ENCODE results near the gene CFAP251. TPM values are rescaled to one million over a fixed set of nuclear protein-coding genes. Genes with fewer than 3 reads are reported as not detected.

The CFAP251 gene
- total and polyA plus RNA-seq, 2 of the 13 experiments (the other 11 are each of a cell fraction or from before 2014, with no cell fraction given) = 0.30 to 0.42 TPM

DNA sequence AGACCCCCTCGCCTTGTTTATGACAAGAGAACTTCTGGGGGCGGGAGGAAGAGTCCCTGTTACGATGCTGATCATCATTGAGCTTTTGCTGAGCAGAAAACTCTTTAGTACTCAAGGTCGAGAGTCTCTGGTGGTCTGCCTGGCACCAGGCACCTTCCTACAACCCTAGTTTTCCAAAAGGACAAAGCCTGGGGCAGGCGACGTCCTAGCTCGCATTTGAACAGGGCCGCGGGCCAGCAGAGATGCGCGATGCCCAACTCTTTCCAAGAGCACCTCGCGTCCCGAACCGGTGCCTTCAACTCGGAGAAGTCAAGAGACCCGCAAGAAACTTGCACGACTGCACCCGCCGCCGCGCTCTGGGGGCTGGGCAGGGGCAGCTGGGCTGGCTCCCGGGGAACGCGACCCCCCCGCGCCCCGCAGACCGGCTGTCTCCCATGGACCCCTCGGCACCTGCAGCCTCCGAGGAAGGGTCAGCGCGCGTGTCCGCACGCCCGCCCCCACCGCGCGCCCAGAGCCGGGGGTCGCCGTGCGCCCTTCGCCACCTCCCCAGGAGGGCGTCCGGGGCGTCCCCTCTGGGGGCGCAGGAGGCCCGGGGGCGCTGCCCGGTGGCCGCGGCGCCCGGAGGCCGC lies 102.9 kb downstream of the CFAP251 start (continued):
- TF ChIP-seq ELF4 (CRISPR knock-in tag; IDR thresholded peaks at IDR 0.05; ENCODE audit: borderline replicate concordance) (no peak), ZFX (CRISPR knock-in tag; IDR thresholded peaks at IDR 0.05; ENCODE audit: low read depth) (peak; percentile 30; the same call in 1 of the 2 replicates), ZFP36 (IDR thresholded peaks at IDR 0.05; ENCODE audit: borderline replicate concordance, low read depth, low read length, partially characterized antibody) (no peak), KAT8 (CRISPR knock-in tag; IDR thresholded peaks at IDR 0.05) (no peak), KMT2A (CRISPR knock-in tag; IDR thresholded peaks at IDR 0.05) (peak; percentile 18; the same call in 1 of the 2 replicates), TBX2 (CRISPR knock-in tag; IDR thresholded peaks at IDR 0.05; ENCODE audit: borderline replicate concordance) (peak; percentile 25; the same call in 1 of the 2 replicates), ZNF713 (CRISPR knock-in tag; IDR thresholded peaks at IDR 0.05) (0 out of 2 replicates have a peak, but pooled peaks have one; percentile 37), HES4 (CRISPR knock-in tag; IDR thresholded peaks at IDR 0.05; ENCODE audit: borderline replicate concordance) (0 out of 2 replicates have a peak, but pooled peaks have one; percentile 39), ZNF33B (CRISPR knock-in tag; IDR thresholded peaks at IDR 0.05) (0 out of 2 replicates have a peak, but pooled peaks have one; percentile 25)
- TF ChIP-seq, protein P1, sequence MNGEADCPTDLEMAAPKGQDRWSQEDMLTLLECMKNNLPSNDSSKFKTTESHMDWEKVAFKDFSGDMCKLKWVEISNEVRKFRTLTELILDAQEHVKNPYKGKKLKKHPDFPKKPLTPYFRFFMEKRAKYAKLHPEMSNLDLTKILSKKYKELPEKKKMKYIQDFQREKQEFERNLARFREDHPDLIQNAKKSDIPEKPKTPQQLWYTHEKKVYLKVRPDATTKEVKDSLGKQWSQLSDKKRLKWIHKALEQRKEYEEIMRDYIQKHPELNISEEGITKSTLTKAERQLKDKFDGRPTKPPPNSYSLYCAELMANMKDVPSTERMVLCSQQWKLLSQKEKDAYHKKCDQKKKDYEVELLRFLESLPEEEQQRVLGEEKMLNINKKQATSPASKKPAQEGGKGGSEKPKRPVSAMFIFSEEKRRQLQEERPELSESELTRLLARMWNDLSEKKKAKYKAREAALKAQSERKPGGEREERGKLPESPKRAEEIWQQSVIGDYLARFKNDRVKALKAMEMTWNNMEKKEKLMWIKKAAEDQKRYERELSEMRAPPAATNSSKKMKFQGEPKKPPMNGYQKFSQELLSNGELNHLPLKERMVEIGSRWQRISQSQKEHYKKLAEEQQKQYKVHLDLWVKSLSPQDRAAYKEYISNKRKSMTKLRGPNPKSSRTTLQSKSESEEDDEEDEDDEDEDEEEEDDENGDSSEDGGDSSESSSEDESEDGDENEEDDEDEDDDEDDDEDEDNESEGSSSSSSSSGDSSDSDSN (CRISPR knock-in tag; IDR thresholded peaks at IDR 0.05) = peak; percentile 27; the same call in 1 of the 2 replicates
- TF ChIP-seq, protein P2, sequence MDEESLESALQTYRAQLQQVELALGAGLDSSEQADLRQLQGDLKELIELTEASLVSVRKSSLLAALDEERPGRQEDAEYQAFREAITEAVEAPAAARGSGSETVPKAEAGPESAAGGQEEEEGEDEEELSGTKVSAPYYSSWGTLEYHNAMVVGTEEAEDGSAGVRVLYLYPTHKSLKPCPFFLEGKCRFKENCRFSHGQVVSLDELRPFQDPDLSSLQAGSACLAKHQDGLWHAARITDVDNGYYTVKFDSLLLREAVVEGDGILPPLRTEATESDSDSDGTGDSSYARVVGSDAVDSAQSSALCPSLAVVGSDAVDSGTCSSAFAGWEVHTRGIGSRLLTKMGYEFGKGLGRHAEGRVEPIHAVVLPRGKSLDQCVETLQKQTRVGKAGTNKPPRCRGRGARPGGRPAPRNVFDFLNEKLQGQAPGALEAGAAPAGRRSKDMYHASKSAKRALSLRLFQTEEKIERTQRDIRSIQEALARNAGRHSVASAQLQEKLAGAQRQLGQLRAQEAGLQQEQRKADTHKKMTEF (CRISPR knock-in tag; IDR thresholded peaks at IDR 0.05) = peak; percentile 16; the same call in 1 of the 2 replicates
- TF ChIP-seq, protein P3, sequence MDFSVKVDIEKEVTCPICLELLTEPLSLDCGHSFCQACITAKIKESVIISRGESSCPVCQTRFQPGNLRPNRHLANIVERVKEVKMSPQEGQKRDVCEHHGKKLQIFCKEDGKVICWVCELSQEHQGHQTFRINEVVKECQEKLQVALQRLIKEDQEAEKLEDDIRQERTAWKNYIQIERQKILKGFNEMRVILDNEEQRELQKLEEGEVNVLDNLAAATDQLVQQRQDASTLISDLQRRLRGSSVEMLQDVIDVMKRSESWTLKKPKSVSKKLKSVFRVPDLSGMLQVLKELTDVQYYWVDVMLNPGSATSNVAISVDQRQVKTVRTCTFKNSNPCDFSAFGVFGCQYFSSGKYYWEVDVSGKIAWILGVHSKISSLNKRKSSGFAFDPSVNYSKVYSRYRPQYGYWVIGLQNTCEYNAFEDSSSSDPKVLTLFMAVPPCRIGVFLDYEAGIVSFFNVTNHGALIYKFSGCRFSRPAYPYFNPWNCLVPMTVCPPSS (IDR thresholded peaks at IDR 0.05) = no peak
- TF ChIP-seq, protein P4, sequence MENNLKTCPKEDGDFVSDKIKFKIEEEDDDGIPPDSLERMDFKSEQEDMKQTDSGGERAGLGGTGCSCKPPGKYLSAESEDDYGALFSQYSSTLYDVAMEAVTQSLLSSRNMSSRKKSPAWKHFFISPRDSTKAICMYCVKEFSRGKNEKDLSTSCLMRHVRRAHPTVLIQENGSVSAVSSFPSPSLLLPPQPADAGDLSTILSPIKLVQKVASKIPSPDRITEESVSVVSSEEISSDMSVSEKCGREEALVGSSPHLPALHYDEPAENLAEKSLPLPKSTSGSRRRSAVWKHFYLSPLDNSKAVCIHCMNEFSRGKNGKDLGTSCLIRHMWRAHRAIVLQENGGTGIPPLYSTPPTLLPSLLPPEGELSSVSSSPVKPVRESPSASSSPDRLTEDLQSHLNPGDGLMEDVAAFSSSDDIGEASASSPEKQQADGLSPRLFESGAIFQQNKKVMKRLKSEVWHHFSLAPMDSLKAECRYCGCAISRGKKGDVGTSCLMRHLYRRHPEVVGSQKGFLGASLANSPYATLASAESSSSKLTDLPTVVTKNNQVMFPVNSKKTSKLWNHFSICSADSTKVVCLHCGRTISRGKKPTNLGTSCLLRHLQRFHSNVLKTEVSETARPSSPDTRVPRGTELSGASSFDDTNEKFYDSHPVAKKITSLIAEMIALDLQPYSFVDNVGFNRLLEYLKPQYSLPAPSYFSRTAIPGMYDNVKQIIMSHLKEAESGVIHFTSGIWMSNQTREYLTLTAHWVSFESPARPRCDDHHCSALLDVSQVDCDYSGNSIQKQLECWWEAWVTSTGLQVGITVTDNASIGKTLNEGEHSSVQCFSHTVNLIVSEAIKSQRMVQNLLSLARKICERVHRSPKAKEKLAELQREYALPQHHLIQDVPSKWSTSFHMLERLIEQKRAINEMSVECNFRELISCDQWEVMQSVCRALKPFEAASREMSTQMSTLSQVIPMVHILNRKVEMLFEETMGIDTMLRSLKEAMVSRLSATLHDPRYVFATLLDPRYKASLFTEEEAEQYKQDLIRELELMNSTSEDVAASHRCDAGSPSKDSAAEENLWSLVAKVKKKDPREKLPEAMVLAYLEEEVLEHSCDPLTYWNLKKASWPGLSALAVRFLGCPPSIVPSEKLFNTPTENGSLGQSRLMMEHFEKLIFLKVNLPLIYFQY (CRISPR knock-in tag; IDR thresholded peaks at IDR 0.05; ENCODE audit: borderline replicate concordance) = no peak
- TF ChIP-seq, protein P5, sequence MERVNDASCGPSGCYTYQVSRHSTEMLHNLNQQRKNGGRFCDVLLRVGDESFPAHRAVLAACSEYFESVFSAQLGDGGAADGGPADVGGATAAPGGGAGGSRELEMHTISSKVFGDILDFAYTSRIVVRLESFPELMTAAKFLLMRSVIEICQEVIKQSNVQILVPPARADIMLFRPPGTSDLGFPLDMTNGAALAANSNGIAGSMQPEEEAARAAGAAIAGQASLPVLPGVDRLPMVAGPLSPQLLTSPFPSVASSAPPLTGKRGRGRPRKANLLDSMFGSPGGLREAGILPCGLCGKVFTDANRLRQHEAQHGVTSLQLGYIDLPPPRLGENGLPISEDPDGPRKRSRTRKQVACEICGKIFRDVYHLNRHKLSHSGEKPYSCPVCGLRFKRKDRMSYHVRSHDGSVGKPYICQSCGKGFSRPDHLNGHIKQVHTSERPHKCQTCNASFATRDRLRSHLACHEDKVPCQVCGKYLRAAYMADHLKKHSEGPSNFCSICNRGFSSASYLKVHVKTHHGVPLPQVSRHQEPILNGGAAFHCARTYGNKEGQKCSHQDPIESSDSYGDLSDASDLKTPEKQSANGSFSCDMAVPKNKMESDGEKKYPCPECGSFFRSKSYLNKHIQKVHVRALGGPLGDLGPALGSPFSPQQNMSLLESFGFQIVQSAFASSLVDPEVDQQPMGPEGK (CRISPR knock-in tag; IDR thresholded peaks at IDR 0.05) = peak; percentile 55; the same call in 1 of the 2 replicates
